Body of pancreas (tissue), 4 donors: ENCODE results near the gene CCDC80.

ENCODE experiments used
- CTCF ChIP-seq, 7 experiments: fragments of 450-650 bp in 4 of 7; fragments of 200-600 bp in 3 of 7; sonication (generic) in 3 of 7; IDR thresholded peaks; one replicate each; pipeline ENCODE4 v1.5.1; 2016 to 2019; ENCODE audit warnings: antibody characterized with exemption in 7 of 7
- POLR2A ChIP-seq, 3 donors: fragments of 450-650 bp; IDR thresholded peaks; one replicate each; pipeline ENCODE4 v1.6.1; 2016; ENCODE audit warnings: antibody characterized with exemption in 3 of 3, mild to moderate bottlenecking in 2 of 3

- TF ChIP-seq CTCF (IDR thresholded peaks at IDR 0.05) (no peak), POLR2A (IDR thresholded peaks at IDR 0.05) (no peak)
Observed at GRCh38 chr3:112617285-112617684, 23.7 kb downstream of the CCDC80 start.
